ENCODE data around the gene CHKA. TPM values are rescaled to one million over a fixed set of nuclear protein-coding genes. Genes with fewer than 3 reads are reported as not detected.

The CHKA gene
- total and polyA plus RNA-seq, 2 of the 8 experiments (the other 6 are each of a cell fraction or from before 2014, with no cell fraction given), result 61.2 to 86.6 TPM

GRCh38 chr11:68057807-68058206 is 63.4 kb downstream of the CHKA start (continued):
- TF ChIP-seq CHD7 (IDR thresholded peaks at IDR 0.05; ENCODE audit: insufficient replicate concordance, low read length), result no peak
- TF ChIP-seq BACH1 (IDR thresholded peaks at IDR 0.05; ENCODE audit: low read length), result no peak
- no peak for TF ChIP-seq EZH2 (IDR thresholded peaks at IDR 0.05; ENCODE audit: low read depth, low read length, severe bottlenecking)

Measured in H1 (cell line).